Transverse colon (tissue), 4 donors: ENCODE measurements around the gene CD209. TPM values are rescaled to one million over a fixed set of nuclear protein-coding genes. Genes with fewer than 3 reads are reported as not detected.

Source experiments
- DNase-seq: peaks from one replicate; pipeline ENCODE4 v3.0.0-alpha.2; 2019
- H3K27ac ChIP-seq, 4 donors: fragments of 200-600 bp; sonication (generic); 2 replicates each; pipeline ENCODE4 v1.5.1; 2016 to 2018; ENCODE audit warnings: inconsistent platforms in 4 of 4
- H3K27me3 ChIP-seq: fragments of 200-600 bp; sonication (generic); 2 replicates; pipeline ENCODE4 v1.5.1; 2017; ENCODE audit warnings: inconsistent platforms
- H3K36me3 ChIP-seq, 4 donors: fragments of 200-600 bp; sonication (generic); 2 replicates each; pipeline ENCODE4 v1.5.1; 2017 to 2019; ENCODE audit warnings: inconsistent platforms in 4 of 4
- H3K4me1 ChIP-seq, 4 donors: fragments of 200-600 bp; sonication (generic); 2 replicates each; pipeline ENCODE4 v1.5.1; 2017 to 2020; ENCODE audit warnings: inconsistent platforms in 4 of 4
- H3K4me3 ChIP-seq, 4 donors: fragments of 200-600 bp; sonication (generic); 1 replicate in 1 of 4; 2 replicates in 3 of 4; pipeline versions ENCODE4 v1.5.1 to v1.6.1; 2017 to 2019; ENCODE audit warnings: inconsistent platforms in 4 of 4
- H3K9me3 ChIP-seq, 2 donors: fragments of 200-600 bp; sonication (generic); 2 replicates each; pipeline ENCODE4 v1.5.1; 2017 to 2019; ENCODE audit warnings: inconsistent platforms in 2 of 2
- EP300 ChIP-seq: sonication (generic); formaldehyde crosslinking; IDR thresholded peaks from one replicate; pipeline ENCODE4 v1.6.1; 2017; ENCODE audit warnings: antibody characterized with exemption, low read depth
- POLR2A ChIP-seq: fragments of 450-650 bp; IDR thresholded peaks from one replicate; pipeline ENCODE4 v1.6.1; 2016; ENCODE audit warnings: antibody characterized with exemption, mild to moderate bottlenecking, moderate library complexity
- POLR2AphosphoS5 ChIP-seq, 3 donors: sonication (generic); formaldehyde crosslinking; IDR thresholded peaks; one replicate each; pipeline ENCODE4 v1.6.1; 2016; ENCODE audit warnings: antibody characterized with exemption in 3 of 3
- WGBS, 2 donors: methylation state at CpG; one replicate each; pipeline ENCODE4 v1.1.5; 2018; ENCODE audit warnings: low coverage in 1 of 2; 5-methylcytosine and 5-hydroxymethylcytosine counted together
- in situ Hi-C, 4 donors: fragments of 200-750 bp; cut with MboI; loops; one replicate each; pipeline versions ENCODE4 v1.15.0 to v1.15.1; 2017; ENCODE audit warnings: low sequenced_read_pairs in 3 of 4, low pct_ligation_motif_present in 1 of 4, low pct_unique_long_range_greater_than_20kb in 1 of 4
- intact Hi-C: fragments of 100-400 bp; cut with DNase I; formaldehyde crosslinking; loops from one replicate; pipeline ENCODE4 v1.15.1; 2023; ENCODE audit warnings: low total_unique reads
- total RNA-seq, 4 donors: library from RNA; depleted of rRNA; stranded (reverse); fragments of >200 nt; gene quantifications; one replicate each; pipeline ENCODE4 v1.1.0, GENCODE V29; 2016
- TF ChIP-seq, protein P1 (sequence below), 5 experiments: fragments of 200-600 bp in 3 of 5; fragments of 450-650 bp in 2 of 5; sonication (generic) in 3 of 5; IDR thresholded peaks; 1 replicate in 2 of 5; 2 replicates in 3 of 5; pipeline ENCODE4 v1.5.1; 2016 to 2017; ENCODE audit warnings: antibody characterized with exemption in 5 of 5, inconsistent platforms in 3 of 5, mild to moderate bottlenecking in 2 of 5, moderate library complexity in 1 of 5

CD209 gene
- total RNA-seq, 4 donors from 2014 or later: 1.00 to 9.4 (median 4.4) TPM

DNA sequence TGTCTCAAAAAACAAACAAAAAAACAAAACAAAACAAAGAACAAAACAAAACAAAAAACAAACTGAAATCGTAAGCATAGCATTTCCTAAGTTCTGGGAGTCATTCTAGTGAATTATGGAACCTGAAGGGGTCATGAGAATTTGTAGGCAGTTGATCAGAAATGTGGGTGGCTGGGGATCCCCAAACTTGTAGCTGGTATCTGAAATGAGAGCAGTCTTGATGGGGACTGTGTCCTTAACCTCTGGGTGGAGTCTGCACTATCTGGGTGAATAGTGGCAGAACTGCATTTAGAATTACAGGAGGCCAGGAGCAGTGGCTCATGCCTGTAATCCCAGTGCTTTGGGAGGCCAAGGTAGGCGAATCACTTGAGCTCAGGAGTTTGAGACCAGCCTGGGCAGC lies 21.5 kb downstream of the CD209 start:
- 71 to 73% methylated on average over 1 to 2 of the region's 2 CpGs for WGBS, 2 donors
- TF ChIP-seq POLR2A (no peak), POLR2AphosphoS5 (IDR thresholded peaks at IDR 0.05) (no peak)
- TF ChIP-seq, protein P1, sequence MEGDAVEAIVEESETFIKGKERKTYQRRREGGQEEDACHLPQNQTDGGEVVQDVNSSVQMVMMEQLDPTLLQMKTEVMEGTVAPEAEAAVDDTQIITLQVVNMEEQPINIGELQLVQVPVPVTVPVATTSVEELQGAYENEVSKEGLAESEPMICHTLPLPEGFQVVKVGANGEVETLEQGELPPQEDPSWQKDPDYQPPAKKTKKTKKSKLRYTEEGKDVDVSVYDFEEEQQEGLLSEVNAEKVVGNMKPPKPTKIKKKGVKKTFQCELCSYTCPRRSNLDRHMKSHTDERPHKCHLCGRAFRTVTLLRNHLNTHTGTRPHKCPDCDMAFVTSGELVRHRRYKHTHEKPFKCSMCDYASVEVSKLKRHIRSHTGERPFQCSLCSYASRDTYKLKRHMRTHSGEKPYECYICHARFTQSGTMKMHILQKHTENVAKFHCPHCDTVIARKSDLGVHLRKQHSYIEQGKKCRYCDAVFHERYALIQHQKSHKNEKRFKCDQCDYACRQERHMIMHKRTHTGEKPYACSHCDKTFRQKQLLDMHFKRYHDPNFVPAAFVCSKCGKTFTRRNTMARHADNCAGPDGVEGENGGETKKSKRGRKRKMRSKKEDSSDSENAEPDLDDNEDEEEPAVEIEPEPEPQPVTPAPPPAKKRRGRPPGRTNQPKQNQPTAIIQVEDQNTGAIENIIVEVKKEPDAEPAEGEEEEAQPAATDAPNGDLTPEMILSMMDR (IDR thresholded peaks at IDR 0.05): no peak
- H3K36me3 ChIP-seq: no peaks in the 10 kb centered on the region
- H3K9me3 ChIP-seq: no peaks in the 10 kb centered on the region
- peaks cover 38% of the 10 kb centered on the region for H3K27me3 ChIP-seq
- no peak overlapping the region for H3K4me3 ChIP-seq
- H3K27ac ChIP-seq: no peak overlapping the region
- H3K4me1 ChIP-seq: peaks cover 0 to 7% (median 0%) of the 10 kb centered on the region in 4 donors
- no peak for DNase-seq
- in situ Hi-C loops: no loop called here
- intact Hi-C loops: no loop called here

DNA sequence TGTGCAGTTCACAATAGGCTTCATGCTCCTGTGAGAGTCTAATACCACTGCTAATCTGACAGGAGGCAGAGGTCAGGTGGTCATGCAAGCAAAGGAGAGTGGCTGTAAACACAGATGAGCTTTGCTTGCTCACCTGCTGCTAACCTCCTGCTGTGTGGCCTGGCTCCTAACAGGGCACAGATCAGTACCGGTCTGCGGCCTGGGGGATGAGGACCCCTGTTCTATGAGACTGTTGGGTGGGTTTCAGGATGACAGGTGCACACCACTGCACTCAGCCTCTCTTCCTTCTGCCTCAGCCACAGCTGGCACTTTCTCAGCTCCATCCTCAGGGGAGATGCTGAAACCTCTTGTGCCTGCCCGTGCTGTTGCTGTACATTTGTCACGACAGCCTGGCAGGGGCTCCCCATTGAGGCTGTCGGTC lies 25.1 kb downstream of the CD209 start:
- H3K27me3 ChIP-seq: peaks cover 3% of the 10 kb centered on the region
- WGBS, 2 donors: 60 to 83% methylated on average over 1 to 5 of the region's 5 CpGs
- no peak overlapping the region for H3K27ac ChIP-seq

DNA sequence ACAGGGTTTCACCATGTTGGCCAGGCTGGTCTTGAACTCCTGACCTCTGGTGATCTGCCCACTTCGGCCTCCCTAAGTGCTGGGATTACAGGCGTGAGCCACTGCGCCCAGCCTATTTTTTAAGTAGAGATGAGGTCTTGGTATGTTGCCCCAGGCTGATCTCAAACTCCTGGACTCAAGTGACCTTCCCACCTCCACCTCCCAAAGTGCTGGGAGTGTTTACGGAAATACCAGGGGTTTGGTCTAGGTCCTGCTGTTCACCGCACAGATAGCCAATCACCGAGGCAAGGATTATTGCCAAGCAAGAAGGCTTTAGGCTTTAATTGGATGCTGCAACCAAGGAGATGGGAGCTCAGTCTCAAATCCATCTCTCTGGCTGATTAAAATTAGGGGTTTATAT lies 27.0 kb downstream of the CD209 start:
- 76 to 80% methylated on average over 1 to 6 of the region's 6 CpGs for WGBS, 2 donors
- no peak for TF ChIP-seq POLR2A
- no peak for TF ChIP-seq EP300
- TF ChIP-seq, protein P1 (IDR thresholded peaks at IDR 0.05): no peak
- no peak for TF ChIP-seq POLR2AphosphoS5 (IDR thresholded peaks at IDR 0.05)
- in situ Hi-C loops (no loop called here), intact Hi-C loops (no loop called here)
- Histone ChIP-seq H3K36me3 (no peaks in the 10 kb centered on the region), H3K4me3 (no peak overlapping the region), H3K9me3 (no peaks in the 10 kb centered on the region), H3K4me1 (no peaks in the 10 kb centered on the region), H3K27ac (no peak overlapping the region), H3K27me3 (no peaks in the 10 kb centered on the region)
- DNase-seq: no peak

More for the DNA sequence above, 25.1 kb downstream of the CD209 start:
- no peak overlapping the region for H3K4me3 ChIP-seq
- intact Hi-C loops (no loop called here), in situ Hi-C loops (no loop called here)
- TF ChIP-seq, protein P1 (IDR thresholded peaks at IDR 0.05): no peak
- TF ChIP-seq EP300: no peak
- no peak for TF ChIP-seq POLR2AphosphoS5 (IDR thresholded peaks at IDR 0.05)
- TF ChIP-seq POLR2A: no peak
- DNase-seq: no peak
- no peaks in the 10 kb centered on the region for H3K9me3 ChIP-seq
- no peaks in the 10 kb centered on the region for H3K4me1 ChIP-seq
- no peaks in the 10 kb centered on the region for H3K36me3 ChIP-seq

DNA sequence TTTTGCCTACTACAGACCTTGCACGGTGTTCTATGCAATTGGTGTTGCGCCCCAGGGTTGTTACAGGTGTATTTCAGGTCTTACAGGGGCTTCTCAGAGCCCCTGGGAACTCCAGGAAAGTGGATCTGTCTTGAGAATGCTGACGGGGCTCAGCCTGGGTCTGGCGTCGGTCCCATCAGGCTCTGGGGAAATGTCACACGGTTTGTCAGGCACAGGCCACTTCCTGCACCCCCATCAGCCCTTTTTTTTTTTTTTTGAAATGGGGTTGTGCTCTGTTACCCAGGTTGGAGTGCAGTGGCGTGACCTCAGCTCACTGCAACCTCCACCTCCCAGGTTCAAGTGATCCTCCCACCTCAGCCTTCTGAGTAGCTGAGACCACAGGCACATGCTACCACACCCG lies 28.7 kb downstream of the CD209 start:
- intact Hi-C loops (no loop called here), in situ Hi-C loops (no loop called here)
- Histone ChIP-seq H3K4me1 (no peaks in the 10 kb centered on the region), H3K27me3 (no peaks in the 10 kb centered on the region), H3K9me3 (no peaks in the 10 kb centered on the region), H3K27ac (no peak overlapping the region), H3K4me3 (no peak overlapping the region), H3K36me3 (no peaks in the 10 kb centered on the region)
- TF ChIP-seq EP300: no peak
- no peak for TF ChIP-seq POLR2AphosphoS5 (IDR thresholded peaks at IDR 0.05)
- TF ChIP-seq POLR2A: no peak
- TF ChIP-seq, protein P1 (IDR thresholded peaks at IDR 0.05): no peak
- peak; percentile 24 for DNase-seq
- WGBS, 2 donors: 56% methylated on average over 8 of the region's 8 CpGs; no CpG with 5 or more reads in 1 of the 2 donors
